Effector CD4-positive, alpha-beta T cell (primary cell): Measurements from ENCODE around the gene MAP2K4.

Experiments
- DNase-seq: peaks from one replicate; pipeline ENCODE4 v3.0.0-alpha.2; 2020

Gene MAP2K4

DNA sequence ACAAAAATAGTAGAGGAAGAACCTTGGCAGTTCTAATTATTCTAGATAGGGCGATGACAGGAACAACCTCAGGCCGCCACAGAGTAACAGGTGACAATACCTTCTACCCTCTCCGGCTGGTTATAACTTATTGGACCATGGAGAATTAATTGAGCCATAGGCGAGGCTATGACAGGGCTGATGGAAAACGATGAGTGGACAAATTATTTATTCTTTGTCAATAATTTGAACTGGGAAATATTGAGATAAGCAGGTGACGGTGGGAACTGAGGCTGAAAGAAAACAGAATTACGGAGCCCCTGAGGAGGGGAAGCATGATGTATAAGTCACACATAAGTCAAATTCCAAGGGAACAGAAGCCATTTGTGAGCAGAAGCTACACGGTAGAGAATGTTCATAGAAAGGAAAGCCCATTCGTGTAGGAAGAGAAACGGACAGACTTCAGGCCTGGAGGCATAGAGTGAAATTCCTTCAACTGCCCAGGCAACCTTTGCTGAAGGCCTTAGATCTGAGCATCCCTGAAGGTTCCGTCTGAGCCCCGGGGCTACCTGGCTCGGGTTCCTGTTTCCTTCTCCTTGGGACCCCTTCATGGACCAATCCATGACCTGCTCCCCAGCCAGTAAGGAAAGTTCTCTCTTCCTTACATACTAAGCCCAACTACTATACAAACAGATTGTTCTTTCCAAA, 158.1 kb downstream of the MAP2K4 start:
- DNase-seq: no peak

DNA sequence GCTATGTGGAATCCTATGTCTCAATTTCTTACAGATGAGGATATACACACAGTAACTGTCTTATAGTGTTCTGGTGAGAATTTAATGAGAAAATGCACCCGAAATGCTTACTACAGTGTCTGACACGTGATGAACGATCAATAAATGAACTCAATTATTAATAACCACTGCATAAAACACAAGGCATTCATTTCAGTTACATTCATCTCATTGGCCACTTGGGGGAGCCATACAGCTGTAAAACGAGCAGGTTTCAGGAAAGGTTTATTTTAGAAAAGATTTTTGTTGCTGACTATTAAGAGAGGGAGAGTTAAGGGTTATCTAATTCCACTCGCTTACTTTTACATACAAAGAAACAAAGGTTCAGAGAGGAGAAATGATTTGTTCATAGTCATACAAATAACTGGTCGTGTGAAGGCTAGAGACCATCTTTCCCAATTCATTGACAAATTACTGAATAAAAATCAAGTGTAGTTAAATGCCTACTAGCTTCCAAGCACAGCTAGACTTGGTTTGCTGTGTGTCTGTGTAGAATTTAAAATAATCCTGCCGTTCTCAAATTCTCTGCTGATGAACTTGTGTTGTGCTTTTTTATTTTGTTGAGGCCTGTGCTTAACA, 160.1 kb downstream of the MAP2K4 start:
- no peak for DNase-seq

DNA sequence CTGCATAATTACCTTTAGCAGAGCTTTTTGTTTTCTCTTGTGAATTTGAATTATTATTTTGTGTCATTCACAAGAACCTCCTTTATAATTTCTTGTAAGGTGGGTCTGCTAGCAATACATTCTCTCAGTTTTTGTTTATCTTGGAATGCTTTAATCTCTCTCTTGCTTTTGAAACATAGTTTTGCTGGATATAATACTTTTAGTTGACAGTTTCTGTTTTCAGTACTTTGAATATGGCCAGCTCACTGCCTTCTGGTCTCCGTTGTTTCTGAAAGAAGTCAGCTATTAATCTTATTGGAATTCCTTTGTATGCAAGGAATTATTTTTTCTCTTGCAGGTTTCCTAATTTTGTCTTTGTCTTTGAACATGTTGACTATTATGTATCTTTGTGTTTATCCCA, 167.0 kb downstream of the MAP2K4 start:
- no peak for DNase-seq

DNA sequence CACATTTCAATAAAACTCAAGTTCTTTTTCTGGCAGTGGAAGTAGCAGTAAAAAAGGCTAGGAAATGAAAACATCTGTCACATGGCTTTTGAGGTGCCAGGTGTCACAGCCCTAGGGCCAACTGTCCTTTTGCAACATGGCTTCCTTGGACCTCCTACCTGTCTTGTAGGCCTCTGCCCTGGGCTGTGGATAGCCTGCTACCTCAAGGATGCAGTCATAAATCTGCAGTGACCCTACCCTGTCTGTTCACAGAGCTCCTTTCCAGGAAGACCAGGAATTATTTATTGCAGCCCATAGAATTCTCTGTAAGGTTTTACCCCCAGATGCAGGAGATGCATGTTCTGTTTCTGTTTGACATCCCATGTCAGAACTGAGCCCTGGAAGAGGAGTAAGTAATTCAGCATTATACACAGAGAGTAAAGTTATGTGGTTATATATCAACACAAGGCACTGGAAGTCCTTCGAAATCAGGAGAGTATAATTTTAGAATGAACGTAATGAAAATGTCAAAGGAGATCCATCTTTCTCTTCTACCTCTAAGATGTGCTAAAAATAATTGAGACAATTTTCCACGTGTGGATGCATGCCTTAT, 172.6 kb downstream of the MAP2K4 start:
- no peak for DNase-seq
